Epidermal melanocyte (primary cell): Measurements from ENCODE around the gene RTCB.

ENCODE experiments used
- DNase-seq: peaks from one replicate; pipeline ENCODE4 v3.0.0; 2011; ENCODE audit warnings: low spot score; ENCODE audit not compliant: insufficient read length

The RTCB gene

GRCh38 chr22:32340411-32340810 lies 71.6 kb downstream of the RTCB start:
- DNase-seq = no peak

- no peak for DNase-seq
These were observed 72.6 kb downstream of the RTCB start for GRCh38 chr22:32339190-32340012.

GRCh38 chr22:32338757-32339156 lies 73.3 kb downstream of the RTCB start:
- no peak for DNase-seq
